ENCODE measurements around the gene ATP8A1. TPM values are rescaled to one million over a fixed set of nuclear protein-coding genes. Genes with fewer than 3 reads are reported as not detected.
A peak's percentile ranks its signal among the peaks of the same experiment; 100 is the strongest.

The ATP8A1 gene
- total RNA-seq, 4 donors from 2014 or later = 5.9 to 16.5 (median 7.3) TPM

- Histone ChIP-seq H3K27me3 (no peaks in the 10 kb centered on the region), H3K9me3 (no peaks in the 10 kb centered on the region), H3K4me3 (no peak overlapping the region), H3K27ac (no peak overlapping the region), H3K4me1 (peaks cover 8% of the 10 kb centered on the region), H3K36me3 (no peaks in the 10 kb centered on the region)
- 58% methylated on average over 3 of the region's 3 CpGs for WGBS
- no peak for TF ChIP-seq POLR2AphosphoS5 (IDR thresholded peaks at IDR 0.05)
- no peak for TF ChIP-seq POLR2A (IDR thresholded peaks at IDR 0.05)
- TF ChIP-seq CTCF (IDR thresholded peaks at IDR 0.05) = no peak
- no peak for TF ChIP-seq EP300 (IDR thresholded peaks at IDR 0.05)
- no peak for DNase-seq (ENCODE audit: low spot score in 2 of 2)
Measured at GRCh38 chr4:42632653-42633382, 24.1 kb downstream of the ATP8A1 start.

GRCh38 chr4:42630908-42631307, 26.0 kb downstream of the ATP8A1 start:
- Histone ChIP-seq H3K4me1 (peaks cover 8% of the 10 kb centered on the region), H3K27me3 (no peaks in the 10 kb centered on the region), H3K27ac (no peak overlapping the region), H3K36me3 (no peaks in the 10 kb centered on the region), H3K4me3 (no peak overlapping the region), H3K9me3 (no peaks in the 10 kb centered on the region)
- 97% methylated on average over 1 of the region's 1 CpG for WGBS
- no peak for TF ChIP-seq CTCF (IDR thresholded peaks at IDR 0.05)
- TF ChIP-seq POLR2A (IDR thresholded peaks at IDR 0.05) = no peak
- TF ChIP-seq POLR2AphosphoS5 (IDR thresholded peaks at IDR 0.05) = no peak
- TF ChIP-seq EP300 (IDR thresholded peaks at IDR 0.05) = no peak
- DNase-seq (ENCODE audit: low spot score in 2 of 2) = no peak

DNA sequence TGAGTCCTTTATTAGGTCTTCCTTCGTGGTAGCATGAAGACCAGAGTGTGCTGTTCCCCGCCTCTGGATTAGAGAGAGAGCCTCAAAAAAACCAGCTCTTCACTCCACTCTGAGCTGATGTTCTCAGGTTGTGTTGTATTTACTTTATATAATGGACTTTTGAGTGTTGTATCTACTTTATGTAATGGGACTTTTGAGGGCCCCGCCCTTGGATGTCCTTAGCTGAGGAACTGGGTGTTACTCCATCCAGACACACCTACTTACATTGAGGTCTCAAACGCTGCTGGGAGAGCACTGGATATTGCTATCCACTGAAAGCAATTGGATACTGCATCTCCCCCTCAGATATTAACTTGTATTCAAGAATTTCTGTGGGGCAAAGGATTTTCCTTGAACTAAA, 28.2 kb downstream of the ATP8A1 start:
- H3K27ac ChIP-seq = no peak overlapping the region
- peaks cover 8% of the 10 kb centered on the region for H3K4me1 ChIP-seq
- TF ChIP-seq POLR2A (IDR thresholded peaks at IDR 0.05) (no peak), EP300 (IDR thresholded peaks at IDR 0.05) (no peak), CTCF (IDR thresholded peaks at IDR 0.05) (no peak), POLR2AphosphoS5 (IDR thresholded peaks at IDR 0.05) (no peak)
- no peaks in the 10 kb centered on the region for H3K9me3 ChIP-seq
- no peak overlapping the region for H3K4me3 ChIP-seq
- no peaks in the 10 kb centered on the region for H3K27me3 ChIP-seq
- DNase-seq (ENCODE audit: low spot score in 2 of 2) = no peak
- H3K36me3 ChIP-seq = no peaks in the 10 kb centered on the region
- WGBS = 89% methylated on average over 4 of the region's 4 CpGs

DNA sequence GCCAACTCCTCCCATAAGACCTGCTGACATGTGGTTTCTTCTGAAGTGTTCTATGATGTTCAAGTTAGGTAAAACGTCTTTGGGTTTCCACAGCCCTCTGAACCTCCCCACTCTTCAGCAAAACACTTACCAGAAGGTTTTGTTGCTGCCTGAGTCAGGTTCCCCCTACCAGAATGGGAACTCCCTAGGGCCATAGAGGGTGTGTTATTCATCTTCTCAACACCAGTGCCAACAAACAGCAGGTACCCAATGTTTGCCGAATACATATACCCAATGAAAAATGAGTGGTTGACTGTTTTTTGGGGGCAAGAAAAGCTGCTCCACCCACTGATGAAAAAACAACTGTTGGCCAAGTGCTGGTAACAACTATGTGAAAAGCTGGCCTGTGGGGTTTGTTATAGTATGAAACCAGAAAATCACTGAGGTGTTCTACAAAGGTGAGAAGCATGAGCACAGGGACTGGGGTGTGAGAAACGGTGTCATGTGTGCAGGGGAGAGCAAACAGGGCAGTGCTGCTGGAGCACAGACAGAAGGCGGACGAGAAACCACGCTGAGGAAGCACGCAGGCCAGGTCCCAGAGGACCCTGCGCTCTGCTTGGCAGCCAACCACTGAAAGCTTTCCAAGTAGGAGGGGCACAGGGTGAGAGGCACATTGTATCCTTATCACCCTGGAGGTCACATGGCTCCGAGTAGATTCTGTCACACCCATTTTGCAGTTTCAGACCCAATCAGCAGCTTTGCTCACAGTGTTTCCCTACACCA, 28.8 kb downstream of the ATP8A1 start:
- WGBS = 35% methylated on average over 9 of the region's 9 CpGs
- TF ChIP-seq POLR2A (IDR thresholded peaks at IDR 0.05) (no peak), EP300 (IDR thresholded peaks at IDR 0.05) (no peak), CTCF (IDR thresholded peaks at IDR 0.05) (no peak), POLR2AphosphoS5 (IDR thresholded peaks at IDR 0.05) (no peak)
- H3K36me3 ChIP-seq = no peaks in the 10 kb centered on the region
- peaks cover 8% of the 10 kb centered on the region for H3K4me1 ChIP-seq
- no peaks in the 10 kb centered on the region for H3K27me3 ChIP-seq
- H3K4me3 ChIP-seq = no peak overlapping the region
- H3K27ac ChIP-seq = no peak overlapping the region
- peak; percentile 60 to 76 for DNase-seq (ENCODE audit: low spot score in 2 of 2)
- no peaks in the 10 kb centered on the region for H3K9me3 ChIP-seq

- Histone ChIP-seq H3K27me3 (no peaks in the 10 kb centered on the region), H3K4me3 (no peak overlapping the region), H3K36me3 (no peaks in the 10 kb centered on the region), H3K27ac (no peak overlapping the region), H3K4me1 (peaks cover 8% of the 10 kb centered on the region), H3K9me3 (no peaks in the 10 kb centered on the region)
- DNase-seq (ENCODE audit: low spot score in 2 of 2) = no peak
- no peak for TF ChIP-seq EP300 (IDR thresholded peaks at IDR 0.05)
- TF ChIP-seq POLR2A (IDR thresholded peaks at IDR 0.05) = no peak
- no peak for TF ChIP-seq CTCF (IDR thresholded peaks at IDR 0.05)
- TF ChIP-seq POLR2AphosphoS5 (IDR thresholded peaks at IDR 0.05) = no peak
- 95% methylated on average over 4 of the region's 4 CpGs for WGBS
Measured at GRCh38 chr4:42626629-42627146, 30.2 kb downstream of the ATP8A1 start.
